OCI-LY1 (cell line): ENCODE measurements around the gene RTP2.
A peak's percentile ranks its signal among the peaks of the same experiment; 100 is the strongest.

ENCODE experiments used
- EZH2 ChIP-seq: fragments of 200-600 bp; sonication (generic), shearing (Covaris generic); IDR thresholded peaks from 2 replicates; pipeline ENCODE4 v1.8.0; 2017; ENCODE audit warnings: borderline replicate concordance, mixed run types, mild to moderate bottlenecking, antibody characterized with exemption, low read length, moderate library complexity, mixed read lengths
- TF ChIP-seq, protein P1 (sequence below): fragments of 200-600 bp; sonication (generic), shearing (Covaris generic); IDR thresholded peaks from 2 replicates; pipeline ENCODE4 v1.5.1; 2017; ENCODE audit warnings: mild to moderate bottlenecking, antibody characterized with exemption, low read length, moderate library complexity, mixed read lengths

DNA sequence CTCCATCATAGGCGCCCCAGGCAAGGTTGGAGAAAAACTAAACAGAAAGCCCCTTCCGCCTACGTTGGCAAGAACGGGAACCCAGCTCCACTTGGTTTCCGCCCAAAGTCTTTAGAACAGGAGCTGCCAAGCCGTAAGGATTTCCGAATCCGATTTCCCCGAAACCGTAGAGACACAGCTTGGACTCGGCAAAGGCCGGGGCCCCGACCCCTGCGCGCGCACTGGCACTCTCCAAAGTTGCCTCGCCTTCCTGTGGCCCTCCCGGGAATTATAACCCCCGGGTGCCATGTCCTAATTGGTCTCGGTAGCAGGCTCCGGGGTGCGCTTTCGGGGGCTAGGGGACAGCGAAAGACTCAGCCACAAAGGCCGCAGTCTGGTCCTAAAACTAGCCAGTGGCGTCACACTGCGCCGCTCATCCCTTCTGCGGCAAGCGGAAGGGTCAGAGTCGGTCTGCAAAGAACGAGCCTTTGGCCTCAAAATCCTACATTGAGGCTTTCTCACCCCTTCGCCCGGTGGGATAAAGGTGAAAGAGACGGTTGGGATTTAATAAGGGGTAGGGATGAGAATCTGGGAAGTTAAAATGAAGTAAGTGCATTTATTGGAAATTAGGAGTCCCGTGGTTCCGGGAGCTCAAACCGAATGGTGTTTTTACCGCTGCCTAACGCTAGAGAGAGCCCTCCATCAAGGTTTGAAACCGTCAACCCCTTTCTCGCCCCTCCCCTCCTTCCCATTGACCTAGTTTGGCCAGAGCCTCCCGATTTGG lies 36.2 kb upstream of the RTP2 start:
- TF ChIP-seq, protein P1, sequence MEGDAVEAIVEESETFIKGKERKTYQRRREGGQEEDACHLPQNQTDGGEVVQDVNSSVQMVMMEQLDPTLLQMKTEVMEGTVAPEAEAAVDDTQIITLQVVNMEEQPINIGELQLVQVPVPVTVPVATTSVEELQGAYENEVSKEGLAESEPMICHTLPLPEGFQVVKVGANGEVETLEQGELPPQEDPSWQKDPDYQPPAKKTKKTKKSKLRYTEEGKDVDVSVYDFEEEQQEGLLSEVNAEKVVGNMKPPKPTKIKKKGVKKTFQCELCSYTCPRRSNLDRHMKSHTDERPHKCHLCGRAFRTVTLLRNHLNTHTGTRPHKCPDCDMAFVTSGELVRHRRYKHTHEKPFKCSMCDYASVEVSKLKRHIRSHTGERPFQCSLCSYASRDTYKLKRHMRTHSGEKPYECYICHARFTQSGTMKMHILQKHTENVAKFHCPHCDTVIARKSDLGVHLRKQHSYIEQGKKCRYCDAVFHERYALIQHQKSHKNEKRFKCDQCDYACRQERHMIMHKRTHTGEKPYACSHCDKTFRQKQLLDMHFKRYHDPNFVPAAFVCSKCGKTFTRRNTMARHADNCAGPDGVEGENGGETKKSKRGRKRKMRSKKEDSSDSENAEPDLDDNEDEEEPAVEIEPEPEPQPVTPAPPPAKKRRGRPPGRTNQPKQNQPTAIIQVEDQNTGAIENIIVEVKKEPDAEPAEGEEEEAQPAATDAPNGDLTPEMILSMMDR, result peak; percentile 76
- TF ChIP-seq EZH2, result no peak
